GM12878 (cell line): Measurements from ENCODE around the gene RAPGEF1. TPM values are rescaled to one million over a fixed set of nuclear protein-coding genes. Genes with fewer than 3 reads are reported as not detected.

Experiments
- ATAC-seq: fragments of 200-7000 bp; cut with Tn5 transposase; 3 replicates; pipeline ENCODE4 v1.9.1; 2020; ENCODE audit warnings: mild to moderate bottlenecking, moderate library complexity
- BruUV-seq: library from RNA; stranded (reverse); fragments of 400-500 nt; replicated peaks from 2 replicates; lab custom pipeline; 2021; lab: Mats Ljungman, UMichigan
- CTCF ChIA-PET: fragments of 300-600 bp; sonication (Branson Sonifier 250); formaldehyde crosslinking; extraction: SDS; loops from one replicate; lab custom pipeline; 2021; ENCODE audit warnings: inconsistent platforms; lab: Yijun Ruan, JAX
- POLR2A ChIA-PET: fragments of 350-600 bp; formaldehyde crosslinking; extraction: SDS; loops from one replicate; lab custom pipeline; 2021; ENCODE audit warnings: inconsistent platforms; lab: Charles Lee
- RAD21 ChIA-PET: fragments of 300-600 bp; sonication (Branson Sonifier 250); formaldehyde crosslinking; loops from one replicate; lab custom pipeline; 2023; ENCODE audit warnings: antibody characterized with exemption; ENCODE audit not compliant: unreplicated experiment; lab: Charles Lee
- SMC1A ChIA-PET: fragments of 300-600 bp; sonication (Branson Sonifier 250); formaldehyde crosslinking; loops from one replicate; lab custom pipeline; 2023; ENCODE audit not compliant: unreplicated experiment, uncharacterized antibody; lab: Charles Lee
- DNase-seq: peaks from one replicate; pipeline ENCODE4 v3.0.0-alpha.2; 2011; ENCODE audit warnings: low read depth, low spot score
- FAIRE-seq: peaks from 3 replicates; lab custom pipeline; 2011; peaks lifted over from hg19 to GRCh38; lab: Jason Lieb, UNC
- H2AFZ ChIP-seq: 2 replicates; pipeline ENCODE4 v1.6.0; 2011; ENCODE audit warnings: low read depth, low read length, control low read depth; ENCODE audit not compliant: control insufficient read depth
- H3K27ac ChIP-seq: 2 replicates; pipeline ENCODE4 v1.5.1; 2011; ENCODE audit warnings: control low read depth; ENCODE audit not compliant: control insufficient read depth, insufficient read depth
- H3K27me3 ChIP-seq, 2 experiments: replicated peaks in 1 of 2; 2 replicates each; pipeline versions ENCODE4 v1.6.0 to v1.6.1; 2011; ENCODE audit warnings: low read length in 1 of 2; ENCODE audit not compliant: control insufficient read depth in 2 of 2, insufficient read depth in 2 of 2
- H3K36me3 ChIP-seq, 2 experiments: 2 replicates each; pipeline ENCODE4 v1.5.1; 2011; ENCODE audit warnings: low read length in 1 of 2; ENCODE audit not compliant: control insufficient read depth in 2 of 2, insufficient read depth in 2 of 2
- H3K4me1 ChIP-seq: 2 replicates; pipeline ENCODE4 v1.6.1; 2011; ENCODE audit warnings: mild to moderate bottlenecking, low read length, moderate library complexity, mixed read lengths; ENCODE audit not compliant: control insufficient read depth, insufficient read depth
- H3K4me2 ChIP-seq: 2 replicates; pipeline ENCODE4 v1.6.0; 2011; ENCODE audit warnings: control low read depth; ENCODE audit not compliant: control insufficient read depth, insufficient read depth
- H3K4me3 ChIP-seq: fragments of 200-600 bp; sonication (generic); 2 replicates; pipeline ENCODE4 v1.5.1; 2016
- H3K79me2 ChIP-seq: 2 replicates; pipeline ENCODE4 v1.6.0; 2011; ENCODE audit warnings: low read length; ENCODE audit not compliant: control insufficient read depth, insufficient read depth
- H3K9ac ChIP-seq: 2 replicates; pipeline ENCODE4 v1.8.0; 2011; ENCODE audit warnings: low read length, control low read depth, mixed read lengths; ENCODE audit not compliant: control insufficient read depth, insufficient read depth
- H3K9me3 ChIP-seq: replicated peaks from 3 replicates; pipeline ENCODE4 v1.5.1; 2011; ENCODE audit warnings: mild to moderate bottlenecking, low read length; ENCODE audit not compliant: control insufficient read depth, insufficient read depth
- H4K20me1 ChIP-seq: 2 replicates; pipeline ENCODE4 v1.6.0; 2011; ENCODE audit not compliant: control insufficient read depth, insufficient read depth
- ATF2 ChIP-seq: IDR thresholded peaks from 2 replicates; pipeline ENCODE4 v1.6.1; 2012; ENCODE audit warnings: low read length, inconsistent platforms
- EED ChIP-seq: sonication (generic); IDR thresholded peaks from 2 replicates; pipeline ENCODE4 v1.6.1; 2016; ENCODE audit warnings: antibody characterized with exemption, low read depth
- SUZ12 ChIP-seq: fragments of 200-600 bp; sonication (generic); IDR thresholded peaks from one replicate; pipeline ENCODE4 v1.6.1; 2018; ENCODE audit warnings: antibody characterized with exemption, mild to moderate bottlenecking; ENCODE audit not compliant: unreplicated experiment
- WGBS: methylation state at CpG from one replicate; pipeline ENCODE4 v1.1.6; 2016; ENCODE audit warnings: low lambda C conversion rate; ENCODE audit not compliant: insufficient replicate concordance, insufficient coverage; ENCODE audit errors: missing lambda C conversion rate; 5-methylcytosine and 5-hydroxymethylcytosine counted together
- in situ Hi-C: fragments of 300-500 bp; cut with MboI; formaldehyde crosslinking; loops from 9 replicates; pipeline ENCODE4 v1.14.3; 2018; ENCODE audit warnings: mixed read lengths
- intact Hi-C: fragments of 100-400 bp; cut with micrococcal nuclease; formaldehyde crosslinking; loops from one replicate; pipeline ENCODE4 v1.14.2; 2022; ENCODE audit not compliant: unreplicated experiment
- polyA plus RNA-seq, 11 experiments: library from polyadenylated mRNA; depleted of rRNA in 4 of 11; unstranded in 6 of 11; stranded (reverse) in 5 of 11; fragments of >200 nt; fragmentation: Nextera tagmentation in 4 of 11; fragmentation: Illumina TruSeq in 1 of 11; extraction: Ambion mirVana in 4 of 11; extraction: Trizol in 1 of 11; gene quantifications; 1 replicate in 1 of 11; 2 replicates in 10 of 11; pipeline versions ENCODE4 v1.2.1 to v1.2.3, GENCODE V29; 2011 to 2016; ENCODE audit warnings: inconsistent platforms in 2 of 11, missing spikeins in 2 of 11, low read depth in 1 of 11
- total RNA-seq, 4 experiments: library from RNA; depleted of rRNA in 3 of 4; stranded (reverse); fragments of >200 nt in 3 of 4; fragmentation: Illumina TruSeq in 1 of 4; extraction: Trizol in 1 of 4; gene quantifications; 2 replicates each; pipeline versions ENCODE4 v1.2.1 to v1.2.3, GENCODE V29; 2013 to 2021

Gene RAPGEF1
- total and polyA plus RNA-seq, 10 of the 15 experiments (the other 5 are each of a cell fraction or from before 2014, with no cell fraction given), result 0.42 to 113 (median 45.9) TPM

GRCh38 chr9:131673531-131673930, 66.3 kb downstream of the RAPGEF1 start:
- H3K4me3 ChIP-seq, result 0 out of 2 replicates have a peak overlapping the region, but pooled peaks have one; percentile 10
- intact Hi-C loops, result no loop called here

More at GRCh38 chr9:131673531-131673930, 66.3 kb downstream of the RAPGEF1 start:
- 0% methylated on average over 7 of the region's 7 CpGs for WGBS
- no peak overlapping the region for H2AFZ ChIP-seq
- TF ChIP-seq SUZ12 (no peak), ATF2 (no peak), EED (0 out of 2 replicates have a peak, but pooled peaks have one; percentile 16)
- TF ChIP-seq, all 136 proteins: peak for 1
- BruUV-seq, result no TSS peak
- Histone ChIP-seq H3K36me3 (peaks cover 0 to 5% of the 10 kb centered on the region in 2 experiments; a peak in 3 of 4 replicates), H3K27me3 (no peaks in the 10 kb centered on the region), H3K79me2 (peaks cover 99% of the 10 kb centered on the region), H3K9ac (no peak overlapping the region), H3K9me3 (no peaks in the 10 kb centered on the region), H4K20me1 (no peaks in the 10 kb centered on the region), H3K4me2 (peak overlapping the region; percentile 96), H3K27ac (peak overlapping the region; percentile 34; the same call in 1 of the 2 replicates), H3K4me1 (peaks cover 80% of the 10 kb centered on the region)
- ChIA-PET CTCF (interaction anchor here (9.1 to 11.6 kb wide), 2 partner anchors 34 to 60 kb away, joined by 73 to 197 read pairs; partner anchors contain the start of gene RAPGEF1), SMC1A (interaction anchor here (0.6 to 21.1 kb wide), 6 partner anchors 7 to 59 kb away, joined by 3 to 535 read pairs (median 4); partner anchors contain the start of gene RAPGEF1), RAD21 (interaction anchor here (5.1 to 11.0 kb wide), 2 partner anchors 18 to 58 kb away, joined by 27 to 408 read pairs; partner anchors contain the start of gene RAPGEF1), POLR2A (interaction anchor here (1.2 to 12.1 kb wide), 3 partner anchors 35 to 59 kb away, joined by 3 to 271 read pairs (median 3); partner anchors contain the start of gene RAPGEF1)
- no peak for DNase-seq
- no peak for ATAC-seq
- no peak for FAIRE-seq
- in situ Hi-C loops, result no loop called here
